Subcutaneous abdominal adipose tissue (tissue), 5 donors: ENCODE measurements around the gene NSMCE1.

Source experiments
- H3K27ac ChIP-seq: one replicate; pipeline ENCODE4 v1.7.0; 2013; ENCODE audit warnings: low read depth, mild to moderate bottlenecking, inconsistent platforms, low read length, moderate library complexity
- H3K27me3 ChIP-seq, 5 donors: one replicate each; pipeline ENCODE4 v1.7.0; 2013; ENCODE audit warnings: low read length in 5 of 5, inconsistent platforms in 1 of 5; ENCODE audit not compliant: control insufficient read depth in 5 of 5, insufficient read depth in 4 of 5
- H3K36me3 ChIP-seq, 5 donors: one replicate each; pipeline ENCODE4 v1.7.0; 2013; ENCODE audit warnings: low read length in 5 of 5; ENCODE audit not compliant: control insufficient read depth in 5 of 5, insufficient read depth in 5 of 5
- H3K4me1 ChIP-seq, 5 donors: one replicate each; pipeline ENCODE4 v1.7.0; 2013; ENCODE audit warnings: low read length in 5 of 5, mild to moderate bottlenecking in 3 of 5, moderate library complexity in 1 of 5; ENCODE audit not compliant: control insufficient read depth in 5 of 5, insufficient read depth in 5 of 5
- H3K4me3 ChIP-seq, 5 donors: one replicate each; pipeline ENCODE4 v1.7.0; 2013; ENCODE audit warnings: low read length in 5 of 5, low read depth in 1 of 5
- H3K9ac ChIP-seq, 5 donors: one replicate each; pipeline ENCODE4 v1.7.0; 2013; ENCODE audit warnings: low read length in 5 of 5, mild to moderate bottlenecking in 4 of 5, moderate library complexity in 3 of 5
- H3K9me3 ChIP-seq, 5 donors: one replicate each; pipeline ENCODE4 v1.7.0; 2013; ENCODE audit warnings: low read length in 5 of 5; ENCODE audit not compliant: control insufficient read depth in 5 of 5
- donor health status: healthy.
- donor health status: healthy.
- donor health status: healthy.
- donor health status: healthy.
- donor health status: healthy.

Gene NSMCE1

GRCh38 chr16:27233731-27234130, 34.8 kb downstream of the NSMCE1 start:
- Histone ChIP-seq H3K27ac (no peak overlapping the region), H3K4me1 (peaks cover 5 to 74% (median 36%) of the 10 kb centered on the region in 5 donors), H3K36me3 (peaks cover 0 to 39% (median 25%) of the 10 kb centered on the region in 5 donors), H3K9ac (no peak overlapping the region), H3K27me3 (no peaks in the 10 kb centered on the region), H3K4me3 (no peak overlapping the region), H3K9me3 (no peaks in the 10 kb centered on the region)

DNA sequence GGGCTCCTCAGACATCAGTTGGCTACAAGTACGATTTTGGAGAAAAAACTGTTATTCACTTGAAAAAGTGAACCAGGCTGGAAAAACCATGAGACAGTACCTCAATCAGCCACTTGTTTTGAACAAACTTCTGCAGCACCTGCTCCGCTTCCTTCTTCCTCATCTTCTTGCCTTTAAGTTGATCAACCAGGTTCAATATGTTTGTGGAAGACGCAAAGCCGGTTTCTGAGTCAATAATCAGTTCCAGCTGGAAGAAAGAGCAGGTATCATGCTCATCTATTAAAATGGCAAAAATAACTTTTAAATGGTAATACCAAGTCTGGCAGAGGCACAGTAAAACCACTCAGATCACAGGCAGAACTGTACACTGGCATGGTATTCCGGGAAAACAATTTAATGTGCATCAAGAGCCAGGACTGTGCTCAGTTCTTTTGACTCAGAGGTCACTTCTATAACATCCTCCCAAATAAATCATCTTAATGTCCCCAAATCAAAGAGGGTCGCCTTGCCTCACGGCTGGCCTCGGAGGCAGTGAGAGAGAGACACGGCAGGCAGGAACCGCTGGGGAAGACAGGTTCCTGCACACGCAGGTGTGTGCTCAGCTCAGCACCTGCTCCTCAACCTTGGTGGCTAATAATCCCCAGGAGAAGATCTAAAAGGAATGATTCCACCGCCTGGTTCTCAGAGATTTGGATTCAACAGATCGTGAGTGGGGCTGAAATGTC, 35.5 kb downstream of the NSMCE1 start:
- Histone ChIP-seq H3K27me3 (no peaks in the 10 kb centered on the region), H3K4me1 (peaks cover 5 to 67% (median 35%) of the 10 kb centered on the region in 5 donors), H3K9ac (no peak overlapping the region), H3K36me3 (peaks cover 0 to 39% (median 25%) of the 10 kb centered on the region in 5 donors), H3K4me3 (no peak overlapping the region), H3K27ac (no peak overlapping the region), H3K9me3 (no peaks in the 10 kb centered on the region)

DNA sequence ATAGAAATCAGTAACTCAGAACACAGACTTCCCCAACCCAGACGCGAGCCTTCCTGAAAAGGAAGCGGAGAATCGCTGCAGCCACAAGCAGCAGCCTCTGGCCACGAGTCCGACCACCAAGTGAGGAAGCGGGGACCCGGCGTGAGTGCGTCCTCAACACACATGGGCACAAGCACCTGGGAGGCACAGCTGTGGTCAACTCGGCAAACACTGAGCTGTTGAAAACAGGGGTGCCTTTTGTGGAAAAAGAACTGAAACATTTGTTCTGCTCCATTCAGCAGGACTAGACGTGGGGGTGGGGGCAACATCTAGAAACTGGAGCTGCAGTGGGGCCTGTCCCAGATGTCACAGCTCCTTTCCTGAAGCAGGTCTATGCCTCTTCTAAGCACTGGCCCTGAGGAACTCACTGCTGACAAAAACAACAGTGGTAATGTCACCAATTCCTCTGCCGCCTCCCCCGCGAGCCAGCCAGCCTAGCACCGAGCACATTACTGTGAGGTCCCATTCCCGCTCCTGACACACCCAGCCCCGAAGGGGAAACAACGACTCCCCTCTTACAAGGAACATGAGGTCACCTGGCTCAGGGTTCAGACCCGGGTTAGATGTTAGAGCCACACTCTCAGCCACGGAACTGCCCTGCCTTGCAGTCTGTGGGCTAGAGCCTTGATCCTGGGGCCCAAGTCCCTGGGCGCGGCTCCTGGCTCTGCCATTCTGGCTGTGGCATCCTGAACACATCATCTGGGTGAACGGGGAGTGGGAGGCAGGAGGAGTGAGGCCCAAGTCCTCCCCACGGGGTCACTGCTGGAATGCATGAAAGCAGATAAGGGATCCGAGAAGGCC, 36.3 kb downstream of the NSMCE1 start:
- Histone ChIP-seq H3K4me1 (peaks cover 5 to 62% (median 27%) of the 10 kb centered on the region in 5 donors), H3K36me3 (peaks cover 0 to 39% (median 25%) of the 10 kb centered on the region in 5 donors), H3K4me3 (no peak overlapping the region), H3K27me3 (no peaks in the 10 kb centered on the region), H3K9me3 (no peaks in the 10 kb centered on the region), H3K9ac (no peak overlapping the region), H3K27ac (no peak overlapping the region)

GRCh38 chr16:27231692-27232060, 36.9 kb downstream of the NSMCE1 start:
- H3K4me3 ChIP-seq = no peak overlapping the region
- no peak overlapping the region for H3K9ac ChIP-seq
- H3K9me3 ChIP-seq = no peaks in the 10 kb centered on the region
- peaks cover 0 to 43% (median 27%) of the 10 kb centered on the region in 5 donors for H3K36me3 ChIP-seq
- peaks cover 2 to 58% (median 24%) of the 10 kb centered on the region in 5 donors for H3K4me1 ChIP-seq
- H3K27ac ChIP-seq = no peak overlapping the region
- no peaks in the 10 kb centered on the region for H3K27me3 ChIP-seq

DNA sequence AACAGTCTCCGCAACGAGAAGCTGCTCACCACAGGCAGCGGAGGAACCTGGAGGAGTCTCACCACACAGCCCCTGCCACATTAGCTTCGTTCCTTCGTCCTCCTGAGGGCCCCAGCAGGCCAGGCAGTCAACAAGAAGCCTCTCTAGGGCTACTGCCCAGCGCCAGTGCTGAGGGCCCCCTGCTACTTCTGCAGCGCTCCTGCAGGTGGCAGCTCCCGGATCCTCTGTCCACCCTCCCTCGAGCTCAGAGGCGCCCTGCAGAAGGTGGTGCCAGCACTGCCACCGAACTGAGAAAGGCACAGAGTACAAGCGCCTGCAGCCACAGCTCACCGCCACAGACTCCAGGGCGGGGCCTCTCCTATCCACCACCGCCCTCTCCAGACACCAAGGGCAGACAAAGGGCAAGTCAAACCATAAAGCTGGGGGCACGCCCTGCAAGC, 38.0 kb downstream of the NSMCE1 start:
- Histone ChIP-seq H3K36me3 (peaks cover 0 to 54% (median 35%) of the 10 kb centered on the region in 5 donors), H3K9ac (no peak overlapping the region), H3K27me3 (no peaks in the 10 kb centered on the region), H3K4me3 (no peak overlapping the region), H3K4me1 (peaks cover 2 to 47% (median 15%) of the 10 kb centered on the region in 5 donors), H3K9me3 (no peaks in the 10 kb centered on the region), H3K27ac (no peak overlapping the region)

DNA sequence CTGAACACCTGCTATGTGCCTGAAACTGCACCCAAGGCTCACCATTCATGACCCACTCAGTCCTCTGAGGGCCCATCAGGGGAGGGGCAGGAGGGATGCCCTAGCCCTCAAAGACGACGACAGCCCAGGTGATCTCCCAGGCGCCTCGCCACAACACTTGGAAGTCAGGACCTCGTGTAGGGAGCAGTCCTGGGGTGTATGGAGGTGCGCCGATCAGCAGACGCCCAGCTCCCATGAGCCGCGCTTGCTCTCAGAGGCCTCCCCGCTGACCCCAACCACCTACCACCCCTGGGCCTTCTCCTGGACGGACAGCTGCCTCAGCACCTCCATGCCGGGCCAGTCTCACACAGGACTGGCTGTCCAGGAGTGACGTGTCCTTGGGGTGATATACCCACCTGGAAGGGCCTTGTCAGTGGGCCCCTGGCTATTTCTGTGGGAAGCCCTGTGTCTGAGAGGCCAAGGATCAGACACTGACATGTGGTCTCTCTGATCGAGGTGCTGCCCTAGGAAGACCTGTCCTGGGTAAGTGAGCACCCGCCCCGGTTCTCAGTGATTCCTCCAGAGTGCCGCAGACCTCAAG, 38.6 kb downstream of the NSMCE1 start:
- Histone ChIP-seq H3K4me3 (no peak overlapping the region), H3K27me3 (no peaks in the 10 kb centered on the region), H3K4me1 (peaks cover 0 to 41% (median 9%) of the 10 kb centered on the region in 5 donors), H3K36me3 (peaks cover 0 to 60% (median 41%) of the 10 kb centered on the region in 5 donors), H3K9me3 (no peaks in the 10 kb centered on the region), H3K9ac (no peak overlapping the region), H3K27ac (no peak overlapping the region)

GRCh38 chr16:27228621-27229501, 39.7 kb downstream of the NSMCE1 start:
- peaks cover 0 to 67% (median 48%) of the 10 kb centered on the region in 5 donors for H3K36me3 ChIP-seq
- no peak overlapping the region for H3K27ac ChIP-seq
- no peaks in the 10 kb centered on the region for H3K27me3 ChIP-seq
- peaks cover 0 to 33% (median 3%) of the 10 kb centered on the region in 5 donors for H3K4me1 ChIP-seq
- no peak overlapping the region for H3K9ac ChIP-seq
- H3K4me3 ChIP-seq = no peak overlapping the region
- no peaks in the 10 kb centered on the region for H3K9me3 ChIP-seq

DNA sequence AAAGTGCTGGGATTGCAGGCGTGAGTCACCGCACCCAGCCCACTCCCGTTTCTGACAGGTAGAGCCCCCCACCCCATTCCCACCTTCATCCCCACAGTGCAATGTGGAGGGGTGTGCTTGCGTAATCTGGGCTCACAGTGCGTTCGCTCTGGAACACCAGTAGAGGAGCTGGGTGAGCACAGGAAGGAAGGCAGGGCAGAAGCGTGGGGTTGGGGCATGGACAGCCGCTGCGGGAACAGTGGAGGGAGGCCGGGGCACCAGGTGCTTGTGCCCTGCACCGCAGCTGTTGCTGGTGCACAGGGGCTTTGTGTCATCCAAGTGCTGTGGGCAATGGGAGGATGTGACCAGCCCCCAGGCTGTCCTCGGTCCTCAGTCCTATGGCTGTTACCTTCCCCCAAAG, 40.5 kb downstream of the NSMCE1 start:
- H3K9me3 ChIP-seq = no peaks in the 10 kb centered on the region
- peaks cover 0 to 38% (median 4%) of the 10 kb centered on the region in 5 donors for H3K4me1 ChIP-seq
- H3K36me3 ChIP-seq = peaks cover 0 to 68% (median 45%) of the 10 kb centered on the region in 5 donors

GRCh38 chr16:27226976-27227705, 41.4 kb downstream of the NSMCE1 start:
- Histone ChIP-seq H3K4me3 (no peak overlapping the region), H3K36me3 (peaks cover 0 to 61% (median 38%) of the 10 kb centered on the region in 5 donors), H3K4me1 (peaks cover 0 to 47% (median 13%) of the 10 kb centered on the region in 5 donors), H3K9me3 (no peaks in the 10 kb centered on the region), H3K27me3 (no peaks in the 10 kb centered on the region), H3K27ac (no peak overlapping the region), H3K9ac (no peak overlapping the region)

More for the DNA sequence above, 40.5 kb downstream of the NSMCE1 start:
- Histone ChIP-seq H3K27me3 (no peaks in the 10 kb centered on the region), H3K4me3 (no peak overlapping the region), H3K9ac (no peak overlapping the region), H3K27ac (no peak overlapping the region)
